Kidney (tissue), 14 donors: ENCODE measurements around the gene TTC13. TPM values are rescaled to one million over a fixed set of nuclear protein-coding genes. Genes with fewer than 3 reads are reported as not detected.

Source experiments
- DNase-seq, 5 donors: peaks; one replicate each; pipeline ENCODE4 v3.0.0-alpha.2; 2013 to 2020
- FAIRE-seq: peaks from 2 replicates; lab custom pipeline; 2012; peaks lifted over from hg19 to GRCh38; lab: Jason Lieb, UNC
- H3K27ac ChIP-seq, 2 donors: one replicate each; pipeline ENCODE4 v1.7.0; 2013; ENCODE audit warnings: low read depth in 2 of 2, low read length in 2 of 2, inconsistent platforms in 1 of 2
- H3K27me3 ChIP-seq: one replicate; pipeline ENCODE4 v1.7.1; 2013; ENCODE audit warnings: low read length, inconsistent platforms; ENCODE audit not compliant: control insufficient read depth, insufficient read depth
- H3K36me3 ChIP-seq, 3 donors: one replicate each; pipeline versions ENCODE4 v1.7.0 to v1.7.1; 2013; ENCODE audit warnings: low read length in 3 of 3, control low read depth in 1 of 3, inconsistent platforms in 1 of 3; ENCODE audit not compliant: insufficient read depth in 3 of 3, control insufficient read depth in 2 of 3
- H3K4me1 ChIP-seq, 3 donors: one replicate each; pipeline versions ENCODE4 v1.7.0 to v1.7.1; 2013; ENCODE audit warnings: low read length in 3 of 3, inconsistent platforms in 1 of 3, low read depth in 1 of 3; ENCODE audit not compliant: control insufficient read depth in 2 of 3, insufficient read depth in 2 of 3
- H3K4me3 ChIP-seq, 3 donors: one replicate each; pipeline versions ENCODE4 v1.7.0 to v1.8.1; 2013; ENCODE audit warnings: low read length in 3 of 3, control low read depth in 1 of 3, inconsistent platforms in 1 of 3
- H3K9ac ChIP-seq, 3 donors: one replicate each; pipeline versions ENCODE4 v1.7.0 to v1.7.1; 2013; ENCODE audit warnings: low read length in 3 of 3, control low read depth in 1 of 3, inconsistent platforms in 1 of 3
- H3K9me3 ChIP-seq, 3 donors: one replicate each; pipeline versions ENCODE4 v1.7.0 to v1.7.1; 2013; ENCODE audit warnings: low read length in 3 of 3, control low read depth in 1 of 3, inconsistent platforms in 1 of 3; ENCODE audit not compliant: control insufficient read depth in 2 of 3, insufficient read depth in 1 of 3
- intact Hi-C: fragments of 100-400 bp; cut with DNase I; formaldehyde crosslinking; loops from one replicate; pipeline ENCODE4 v1.11.1; 2022
- polyA plus RNA-seq: library from polyadenylated mRNA; stranded (reverse); fragments of 350-450 nt; fragmentation: Illumina TruSeq; extraction: RNeasy Lipid Tissue Mini Kit (QIAGEN cat#74804); gene quantifications from one replicate; pipeline ENCODE4 v1.2.3, GENCODE V29; 2014; ENCODE audit warnings: low read depth, low replicate concordance; ENCODE audit not compliant: insufficient read depth
- total RNA-seq: library from RNA; stranded (reverse); fragmentation: NEBNext Ultra II Directional; extraction: Animal tissue kit (Norgen Biotek cat#: 25700); gene quantifications from one replicate; pipeline ENCODE4 v1.2.1, GENCODE V29; 2021
- TF ChIP-seq, protein P1 (sequence below): IDR thresholded peaks from 3 replicates; pipeline ENCODE4 v1.5.1; 2012; ENCODE audit warnings: mild to moderate bottlenecking, moderate library complexity, borderline replicate concordance; ENCODE audit not compliant: insufficient read depth; ENCODE audit errors: extremely low read depth
- donor health status: control.
- donor health status: control.
- donor health status: control.
- donor health status: control.
- donor health status: control.
- donor health status: DM: yes; HTN: yes; CAD: no.
- donor health status: Normal renal cell carcinoma (clear cell type).

The TTC13 gene
- total and polyA plus RNA-seq, 2 donors from 2014 or later: 4.2 to 15.6 TPM

DNA sequence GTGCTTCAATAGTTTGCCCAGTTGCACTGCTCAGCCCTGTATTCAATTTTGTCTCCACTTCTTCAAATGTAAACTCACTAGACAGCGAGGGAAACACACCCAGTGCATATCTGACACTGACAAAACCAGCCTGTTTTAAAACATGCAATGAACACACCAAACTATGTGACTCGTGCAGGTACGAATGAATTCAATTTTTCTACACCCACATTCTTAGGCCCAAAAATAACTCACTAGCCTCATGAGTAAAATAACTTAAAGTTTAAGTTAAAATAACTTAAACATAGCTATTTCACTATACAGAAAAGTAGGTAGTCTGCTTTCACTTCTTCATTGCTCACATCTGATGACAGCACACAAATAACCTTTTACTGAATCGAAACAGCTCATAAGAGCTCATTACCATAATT, 21.1 kb downstream of the TTC13 start:
- no peak overlapping the region for H3K9ac ChIP-seq
- no peaks in the 10 kb centered on the region for H3K27me3 ChIP-seq
- no peak for FAIRE-seq
- no peaks in the 10 kb centered on the region for H3K4me1 ChIP-seq
- intact Hi-C loops: no loop called here
- H3K9me3 ChIP-seq: no peaks in the 10 kb centered on the region
- no peak overlapping the region for H3K27ac ChIP-seq
- TF ChIP-seq, protein P1, sequence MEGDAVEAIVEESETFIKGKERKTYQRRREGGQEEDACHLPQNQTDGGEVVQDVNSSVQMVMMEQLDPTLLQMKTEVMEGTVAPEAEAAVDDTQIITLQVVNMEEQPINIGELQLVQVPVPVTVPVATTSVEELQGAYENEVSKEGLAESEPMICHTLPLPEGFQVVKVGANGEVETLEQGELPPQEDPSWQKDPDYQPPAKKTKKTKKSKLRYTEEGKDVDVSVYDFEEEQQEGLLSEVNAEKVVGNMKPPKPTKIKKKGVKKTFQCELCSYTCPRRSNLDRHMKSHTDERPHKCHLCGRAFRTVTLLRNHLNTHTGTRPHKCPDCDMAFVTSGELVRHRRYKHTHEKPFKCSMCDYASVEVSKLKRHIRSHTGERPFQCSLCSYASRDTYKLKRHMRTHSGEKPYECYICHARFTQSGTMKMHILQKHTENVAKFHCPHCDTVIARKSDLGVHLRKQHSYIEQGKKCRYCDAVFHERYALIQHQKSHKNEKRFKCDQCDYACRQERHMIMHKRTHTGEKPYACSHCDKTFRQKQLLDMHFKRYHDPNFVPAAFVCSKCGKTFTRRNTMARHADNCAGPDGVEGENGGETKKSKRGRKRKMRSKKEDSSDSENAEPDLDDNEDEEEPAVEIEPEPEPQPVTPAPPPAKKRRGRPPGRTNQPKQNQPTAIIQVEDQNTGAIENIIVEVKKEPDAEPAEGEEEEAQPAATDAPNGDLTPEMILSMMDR: no peak
- H3K4me3 ChIP-seq: no peak overlapping the region
- no peak for DNase-seq
- H3K36me3 ChIP-seq: peaks cover 0 to 2% (median 2%) of the 10 kb centered on the region in 3 donors

DNA sequence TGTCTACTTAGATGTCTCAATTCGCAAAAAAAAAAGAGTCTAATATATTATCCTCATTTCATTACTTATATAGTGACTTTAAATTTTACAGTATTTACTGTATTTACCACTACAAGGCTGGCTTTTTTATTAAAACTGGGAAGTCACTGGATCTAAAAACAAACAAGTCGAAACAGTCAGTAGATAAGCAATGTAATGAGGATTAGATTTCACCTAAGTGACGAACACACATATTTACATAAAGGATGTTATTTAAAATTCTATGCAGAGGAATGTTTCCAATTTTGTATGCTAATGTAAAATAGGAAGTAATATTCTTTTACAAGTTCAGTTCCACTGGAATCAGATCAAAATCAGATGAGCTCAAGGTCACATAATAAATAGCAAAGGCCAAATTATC, 28.3 kb downstream of the TTC13 start:
- no peaks in the 10 kb centered on the region for H3K9me3 ChIP-seq
- no peak overlapping the region for H3K4me3 ChIP-seq
- TF ChIP-seq, protein P1: no peak
- H3K9ac ChIP-seq: no peak overlapping the region
- no peak overlapping the region for H3K27ac ChIP-seq
- no peaks in the 10 kb centered on the region for H3K36me3 ChIP-seq
- DNase-seq (no peak), FAIRE-seq (no peak)
- no peaks in the 10 kb centered on the region for H3K4me1 ChIP-seq
- no peaks in the 10 kb centered on the region for H3K27me3 ChIP-seq
- intact Hi-C loops: no loop called here

- FAIRE-seq: no peak
- TF ChIP-seq, protein P1: no peak
- Histone ChIP-seq H3K4me3 (no peak overlapping the region), H3K27me3 (no peaks in the 10 kb centered on the region), H3K36me3 (peaks cover 0 to 4% (median 0%) of the 10 kb centered on the region in 3 donors), H3K9me3 (no peaks in the 10 kb centered on the region), H3K9ac (no peak overlapping the region), H3K4me1 (no peaks in the 10 kb centered on the region), H3K27ac (no peak overlapping the region)
- DNase-seq: no peak
- intact Hi-C loops: no loop called here
These were observed 29.8 kb downstream of the TTC13 start for GRCh38 chr1:230948903-230949302.

DNA sequence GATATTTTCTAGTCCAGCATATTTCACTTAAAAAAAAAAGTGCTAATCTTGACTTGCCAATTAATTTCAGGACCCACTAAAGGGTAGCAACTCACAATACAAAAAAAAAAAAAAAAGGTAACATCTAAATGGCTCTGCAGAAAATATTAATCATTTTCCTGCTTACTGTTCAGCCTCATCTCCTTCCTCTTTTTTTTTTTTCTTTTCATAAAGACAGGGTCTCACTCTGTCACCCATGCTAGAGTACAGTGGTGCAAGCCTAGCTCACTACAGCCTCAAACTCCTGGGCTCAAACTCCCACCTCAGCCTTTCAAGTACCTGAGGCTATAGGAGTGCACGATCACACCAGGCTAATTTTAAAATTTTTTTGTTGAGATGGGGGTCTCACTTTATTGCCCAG, 30.4 kb downstream of the TTC13 start:
- FAIRE-seq (no peak), DNase-seq (no peak)
- no peak overlapping the region for H3K27ac ChIP-seq
- no peaks in the 10 kb centered on the region for H3K9me3 ChIP-seq
- intact Hi-C loops: no loop called here
- H3K4me3 ChIP-seq: no peak overlapping the region
- no peak overlapping the region for H3K9ac ChIP-seq
- peaks cover 0 to 4% (median 0%) of the 10 kb centered on the region in 3 donors for H3K36me3 ChIP-seq
- TF ChIP-seq, protein P1: no peak
- H3K4me1 ChIP-seq: no peaks in the 10 kb centered on the region
- H3K27me3 ChIP-seq: no peaks in the 10 kb centered on the region
